HG02970 (cell line): ENCODE data around the gene CCDC71L.

Source experiments
- ATAC-seq: cut with Tn5 transposase; IDR thresholded peaks from one replicate; pipeline ENCODE4 v1.9.1; 2021; ENCODE audit warnings: mild to moderate bottlenecking, moderate library complexity, moderate number of reproducible peaks; ENCODE audit not compliant: unreplicated experiment, low FRiP score

Gene CCDC71L

GRCh38 chr7:106610996-106611886 lies 49.7 kb downstream of the CCDC71L start:
- no peak for ATAC-seq

GRCh38 chr7:106609416-106609815 lies 51.5 kb downstream of the CCDC71L start:
- ATAC-seq = no peak

- no peak for ATAC-seq
These were observed 52.3 kb downstream of the CCDC71L start for GRCh38 chr7:106608661-106609060.
